ENCODE results near the gene GPR82. TPM values are rescaled to one million over a fixed set of nuclear protein-coding genes. Genes with fewer than 3 reads are reported as not detected.

The GPR82 gene
- total RNA-seq, 2 donors from 2014 or later: 0.52 TPM; not detected in 1

- Histone ChIP-seq H3K9me3 (no peaks in the 10 kb centered on the region), H3K36me3 (replicated peaks in 1 of 2; ENCODE audit: insufficient read depth in 1 of 2, low read depth in 2 of 2) (no peaks in the 10 kb centered on the region), H3K4me1 (no peaks in the 10 kb centered on the region), H3K27me3 (no peaks in the 10 kb centered on the region), H3K4me3 (no peak overlapping the region), H3K27ac (no peak overlapping the region)
- TF ChIP-seq CTCF (IDR thresholded peaks at IDR 0.05) (no peak), POLR2A (IDR thresholded peaks at IDR 0.05) (no peak)
- 100% methylated on average over 1 of the region's 1 CpG for WGBS, 2 donors
- no peak for ATAC-seq
- DNase-seq: no peak
- intact Hi-C loops (cut with DNase I): no loop called here
These were observed 16.8 kb upstream of the GPR82 start for GRCh38 chrX:41707218-41707617.

GRCh38 chrX:41708486-41708885 is 15.5 kb upstream of the GPR82 start:
- H3K27me3 ChIP-seq: no peaks in the 10 kb centered on the region
- WGBS, 2 donors: 59 to 89% methylated on average over 3 of the region's 3 CpGs
- no peak overlapping the region for H3K4me3 ChIP-seq
- H3K4me1 ChIP-seq: no peaks in the 10 kb centered on the region
- ATAC-seq: no peak
- TF ChIP-seq POLR2A (IDR thresholded peaks at IDR 0.05) (no peak), CTCF (IDR thresholded peaks at IDR 0.05) (no peak)
- H3K36me3 ChIP-seq (replicated peaks in 1 of 2; ENCODE audit: insufficient read depth in 1 of 2, low read depth in 2 of 2): no peaks in the 10 kb centered on the region
- intact Hi-C loops (cut with DNase I): no loop called here
- no peak overlapping the region for H3K27ac ChIP-seq
- H3K9me3 ChIP-seq: no peaks in the 10 kb centered on the region
- no peak for DNase-seq

GRCh38 chrX:41711021-41711667 is 12.8 kb upstream of the GPR82 start:
- H3K27me3 ChIP-seq: no peaks in the 10 kb centered on the region
- H3K36me3 ChIP-seq (replicated peaks in 1 of 2; ENCODE audit: insufficient read depth in 1 of 2, low read depth in 2 of 2): no peaks in the 10 kb centered on the region
- DNase-seq (no peak), ATAC-seq (no peak)
- no peak overlapping the region for H3K4me3 ChIP-seq
- TF ChIP-seq POLR2A (IDR thresholded peaks at IDR 0.05) (no peak), CTCF (IDR thresholded peaks at IDR 0.05) (no peak)
- H3K9me3 ChIP-seq: no peaks in the 10 kb centered on the region
- WGBS, 2 donors: 96 to 97% methylated on average over 5 of the region's 5 CpGs
- intact Hi-C loops (cut with DNase I): no loop called here
- no peaks in the 10 kb centered on the region for H3K4me1 ChIP-seq
- H3K27ac ChIP-seq: no peak overlapping the region

- ATAC-seq (no peak), DNase-seq (no peak)
- Histone ChIP-seq H3K27me3 (no peaks in the 10 kb centered on the region), H3K9me3 (no peaks in the 10 kb centered on the region), H3K27ac (no peak overlapping the region), H3K4me3 (no peak overlapping the region), H3K4me1 (no peaks in the 10 kb centered on the region), H3K36me3 (replicated peaks in 1 of 2; ENCODE audit: insufficient read depth in 1 of 2, low read depth in 2 of 2) (no peaks in the 10 kb centered on the region)
- 94 to 97% methylated on average over 5 of the region's 5 CpGs for WGBS, 2 donors
- TF ChIP-seq CTCF (IDR thresholded peaks at IDR 0.05) (no peak), POLR2A (IDR thresholded peaks at IDR 0.05) (no peak)
- intact Hi-C loops (cut with DNase I): no loop called here
These were observed 7.8 kb upstream of the GPR82 start for GRCh38 chrX:41716222-41716621.

GRCh38 chrX:41716767-41717473 is 7.1 kb upstream of the GPR82 start:
- Histone ChIP-seq H3K4me1 (no peaks in the 10 kb centered on the region), H3K27me3 (no peaks in the 10 kb centered on the region), H3K4me3 (no peak overlapping the region), H3K27ac (no peak overlapping the region), H3K9me3 (no peaks in the 10 kb centered on the region), H3K36me3 (replicated peaks in 1 of 2; ENCODE audit: insufficient read depth in 1 of 2, low read depth in 2 of 2) (no peaks in the 10 kb centered on the region)
- DNase-seq (no peak), ATAC-seq (no peak)
- intact Hi-C loops (cut with DNase I): no loop called here
- TF ChIP-seq POLR2A (IDR thresholded peaks at IDR 0.05) (no peak), CTCF (IDR thresholded peaks at IDR 0.05) (no peak)
- 79 to 86% methylated on average over 12 of the region's 12 CpGs for WGBS, 2 donors

Measured in body of pancreas (tissue), 4 donors.